Measurements from ENCODE around the gene TUBA4A. TPM values are rescaled to one million over a fixed set of nuclear protein-coding genes. Genes with fewer than 3 reads are reported as not detected.

Gene TUBA4A
- total and polyA plus RNA-seq, 2 of the 8 experiments (the other 6 are each of a cell fraction or from before 2014, with no cell fraction given): 67.3 to 172 TPM

DNA sequence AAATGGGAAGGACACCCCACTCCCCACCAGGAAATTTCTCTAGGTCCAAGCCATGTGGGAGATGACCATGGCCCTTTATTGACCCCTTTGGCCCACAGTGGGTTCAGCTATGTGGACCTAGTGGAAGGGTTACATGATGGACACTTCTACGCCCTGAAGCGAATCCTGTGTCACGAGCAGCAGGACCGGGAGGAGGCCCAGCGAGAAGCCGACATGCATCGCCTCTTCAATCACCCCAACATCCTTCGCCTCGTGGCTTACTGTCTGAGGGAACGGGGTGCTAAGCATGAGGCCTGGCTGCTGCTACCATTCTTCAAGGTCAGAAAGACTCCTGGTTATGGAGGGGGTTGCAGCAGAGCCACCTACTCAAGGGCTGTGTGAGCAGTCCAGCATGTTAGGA, 7.2 kb downstream of the TUBA4A start:
- Histone ChIP-seq H3K4me1 (replicated peaks in 1 of 4; ENCODE audit: control insufficient read depth in 3 of 4, insufficient read depth in 4 of 4, low read length in 3 of 4) (peaks cover 0 to 5% (median 3%) of the 10 kb centered on the region in 4 experiments; a peak in 3 of 7 replicates), H3K36me3 (ENCODE audit: control insufficient read depth in 2 of 4, insufficient read depth in 4 of 4, low read length in 3 of 4) (peaks cover 0 to 9% (median 5%) of the 10 kb centered on the region in 4 experiments; a peak in 5 of 8 replicates), H2BK15ac (ENCODE audit: low read length) (no peak overlapping the region), H3K4me3 (ENCODE audit: extremely low read depth in 1 of 4, insufficient read depth in 2 of 4, low read depth in 3 of 4, low read length in 4 of 4) (peak overlapping the region in 2 of 4 experiments; percentile 74 to 81; a peak in 2 of 8 replicates), H3K23ac (ENCODE audit: insufficient read length) (no peak overlapping the region), H2BK20ac (ENCODE audit: low read length) (no peak overlapping the region), H4K5ac (ENCODE audit: insufficient read length, low read depth, low read length) (no peak overlapping the region), H3K27ac (ENCODE audit: low read depth, low read length) (no peak overlapping the region), H3K18ac (ENCODE audit: extremely low read depth, low read length) (no peak overlapping the region), H4K8ac (ENCODE audit: extremely low read depth, insufficient read depth, low read length) (no peak overlapping the region), H2AFZ (ENCODE audit: low read length) (no peak overlapping the region), H3K14ac (ENCODE audit: insufficient read length) (no peak overlapping the region), H4K91ac (replicated peaks; ENCODE audit: insufficient read length, low read length) (no peak overlapping the region), H3K23me2 (ENCODE audit: low read depth, low read length) (peaks cover 8% of the 10 kb centered on the region), H3K4me2 (ENCODE audit: insufficient read depth in 1 of 2, low read depth in 2 of 2, low read length in 2 of 2) (peak overlapping the region in 1 of 2 experiments; percentile 98; a peak in 1 of 4 replicates), H2BK120ac (replicated peaks; ENCODE audit: low read depth, low read length) (no peak overlapping the region), H3K9ac (replicated peaks in 1 of 4; ENCODE audit: extremely low read depth in 1 of 4, low read depth in 3 of 4, low read length in 3 of 4) (no peak overlapping the region), H3K4ac (replicated peaks; ENCODE audit: insufficient read length, low read depth, low read length) (no peak overlapping the region), H2BK12ac (ENCODE audit: low read depth, low read length) (no peak overlapping the region; the same call in 1 of the 2 replicates), H4K20me1 (replicated peaks in 1 of 2; ENCODE audit: control insufficient read depth in 1 of 2, insufficient read depth in 2 of 2, low read length in 2 of 2) (no peaks in the 10 kb centered on the region), H2AK5ac (ENCODE audit: low read depth, low read length) (peak overlapping the region; percentile 28; the same call in 1 of the 2 replicates), H3K9me3 (ENCODE audit: insufficient read depth in 2 of 2, low read depth in 1 of 2, low read length in 1 of 2) (no peaks in the 10 kb centered on the region), H3K79me1 (ENCODE audit: low read depth, low read length) (0 out of 2 replicates have a peak, but pooled peaks cover 5% of the 10 kb centered on the region), H3K27me3 (replicated peaks in 1 of 4; ENCODE audit: control insufficient read depth in 3 of 4, extremely low read depth in 1 of 4, insufficient read depth in 3 of 4, low read length in 3 of 4) (0 out of 7 replicates have a peak, but pooled peaks cover 0 to under 1% (median 0%) of the 10 kb centered on the region in 4 experiments), H2BK5ac (ENCODE audit: low read depth, low read length) (no peak overlapping the region), H3K56ac (replicated peaks; ENCODE audit: insufficient read length, low read depth, low read length) (no peak overlapping the region), H3K79me2 (ENCODE audit: control insufficient read depth in 1 of 2, insufficient read depth in 2 of 2, low read length in 2 of 2) (peaks cover 0 to 5% of the 10 kb centered on the region in 2 experiments; a peak in 1 of 4 replicates)
- CTCF ChIA-PET (ENCODE audit: partially characterized antibody): interaction anchor here (1.4 to 2.5 kb wide), 5 partner anchors 28 to 107 kb away, joined by 3 to 24 read pairs (median 7); partner anchors contain the start of gene DNAJB2
- POLR2A ChIA-PET (ENCODE audit: partially characterized antibody): interaction anchor here (1.0 to 14.9 kb wide), 10 partner anchors 8 to 141 kb away, joined by 3 to 190 read pairs (median 5); partner anchors contain the start of genes ABCB6, ANKZF1, ATG9A and DNPEP
- 93% methylated on average over 10 of the region's 10 CpGs; no CpG with 5 or more reads in 1 of the 2 experiments for WGBS, 2 experiments (ENCODE audit: extremely low coverage in 1 of 2, insufficient coverage in 1 of 2, insufficient read length in 1 of 2, insufficient replicate concordance in 2 of 2, low coverage in 1 of 2, low lambda C conversion rate in 2 of 2, missing lambda C conversion rate in 1 of 2)
- FAIRE-seq (no peak), DNase-seq (ENCODE audit: low read depth in 1 of 2, low spot score in 2 of 2) (no peak)
- no peak for TF ChIP-seq CREB1 (IDR thresholded peaks at IDR 0.05)
- TF ChIP-seq SAP30 (IDR thresholded peaks at IDR 0.05; ENCODE audit: insufficient read depth, insufficient replicate concordance, low read length): no peak
- TF ChIP-seq KDM5A (IDR thresholded peaks at IDR 0.05; ENCODE audit: low read length): no peak
- TF ChIP-seq JUN (IDR thresholded peaks at IDR 0.05; ENCODE audit: low read depth, low read length): no peak
- TF ChIP-seq TBP (IDR thresholded peaks at IDR 0.05; ENCODE audit: low read depth, low read length): no peak
- TF ChIP-seq E2F6 (IDR thresholded peaks at IDR 0.05): no peak
- TF ChIP-seq MAFK (IDR thresholded peaks at IDR 0.05; ENCODE audit: low read depth, low read length): no peak
- no peak for TF ChIP-seq SIRT6 (IDR thresholded peaks at IDR 0.05; ENCODE audit: low read length)
- TF ChIP-seq SUZ12 (IDR thresholded peaks at IDR 0.05; ENCODE audit: low read length): no peak

Data from H1 (cell line).